ENCODE data around the gene GPX7.

DNA sequence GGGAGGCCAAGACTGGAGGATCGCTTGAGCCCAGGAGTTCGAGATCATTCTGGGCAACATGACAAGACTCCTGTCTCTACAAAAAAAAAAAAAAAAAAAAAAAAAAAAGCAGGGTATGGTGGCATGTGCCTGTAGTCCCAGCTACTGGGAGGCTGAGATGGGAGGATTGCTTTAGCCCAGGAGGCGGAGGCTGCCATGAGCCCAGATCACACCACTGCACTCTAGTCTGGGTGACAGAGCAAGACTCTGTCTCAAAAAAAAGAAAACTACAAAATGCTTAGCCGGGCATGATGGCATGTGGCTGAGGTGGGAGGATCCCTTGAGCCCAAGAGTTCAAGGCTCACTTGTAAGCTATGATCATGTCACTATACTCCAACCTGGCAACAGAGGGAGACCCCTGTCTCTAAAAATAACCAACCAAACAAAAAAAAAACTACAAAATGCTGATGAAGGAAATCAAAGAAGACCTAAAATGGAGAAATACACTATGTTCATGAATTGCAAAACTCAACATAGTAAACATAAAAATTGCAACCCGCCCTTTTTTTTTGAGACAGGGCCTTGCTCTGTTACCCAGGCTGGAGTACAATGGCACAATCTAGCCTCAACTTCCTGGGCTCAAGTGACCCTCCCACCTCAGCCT, 51.2 kb downstream of the GPX7 start:
- TF ChIP-seq, protein P1, sequence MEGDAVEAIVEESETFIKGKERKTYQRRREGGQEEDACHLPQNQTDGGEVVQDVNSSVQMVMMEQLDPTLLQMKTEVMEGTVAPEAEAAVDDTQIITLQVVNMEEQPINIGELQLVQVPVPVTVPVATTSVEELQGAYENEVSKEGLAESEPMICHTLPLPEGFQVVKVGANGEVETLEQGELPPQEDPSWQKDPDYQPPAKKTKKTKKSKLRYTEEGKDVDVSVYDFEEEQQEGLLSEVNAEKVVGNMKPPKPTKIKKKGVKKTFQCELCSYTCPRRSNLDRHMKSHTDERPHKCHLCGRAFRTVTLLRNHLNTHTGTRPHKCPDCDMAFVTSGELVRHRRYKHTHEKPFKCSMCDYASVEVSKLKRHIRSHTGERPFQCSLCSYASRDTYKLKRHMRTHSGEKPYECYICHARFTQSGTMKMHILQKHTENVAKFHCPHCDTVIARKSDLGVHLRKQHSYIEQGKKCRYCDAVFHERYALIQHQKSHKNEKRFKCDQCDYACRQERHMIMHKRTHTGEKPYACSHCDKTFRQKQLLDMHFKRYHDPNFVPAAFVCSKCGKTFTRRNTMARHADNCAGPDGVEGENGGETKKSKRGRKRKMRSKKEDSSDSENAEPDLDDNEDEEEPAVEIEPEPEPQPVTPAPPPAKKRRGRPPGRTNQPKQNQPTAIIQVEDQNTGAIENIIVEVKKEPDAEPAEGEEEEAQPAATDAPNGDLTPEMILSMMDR (conservative IDR thresholded peaks at IDR 0.05): no peak
- no peak for TF ChIP-seq EZH2 (IDR thresholded peaks at IDR 0.05; ENCODE audit: low read depth)
